ENCODE data around the gene ELMO1. TPM values are rescaled to one million over a fixed set of nuclear protein-coding genes. Genes with fewer than 3 reads are reported as not detected.

The ELMO1 gene
- total and polyA plus RNA-seq, 10 of the 15 experiments (the other 5 are each of a cell fraction or from before 2014, with no cell fraction given), result 22.6 to 85.9 (median 56.6) TPM

- TF ChIP-seq TCF7 (IDR thresholded peaks at IDR 0.05; ENCODE audit: borderline replicate concordance) (no peak), SREBF2 (IDR thresholded peaks at IDR 0.05; ENCODE audit: low read length) (no peak), IKZF2 (IDR thresholded peaks at IDR 0.05) (no peak), BCL11A (IDR thresholded peaks at IDR 0.05; ENCODE audit: low read depth, low read length) (no peak), ESRRA (IDR thresholded peaks at IDR 0.05; ENCODE audit: low read length) (no peak), NRF1 (conservative IDR thresholded peaks at IDR 0.05; ENCODE audit: low read depth, low read length) (no peak), NFIC (IDR thresholded peaks at IDR 0.05; ENCODE audit: low read depth, low read length) (peak; percentile 31; the same call in 1 of the 2 replicates), ZNF24 (IDR thresholded peaks at IDR 0.05) (no peak), JUNB (IDR thresholded peaks at IDR 0.05) (no peak), RELA (IDR thresholded peaks at IDR 0.05; ENCODE audit: borderline replicate concordance, partially characterized antibody) (no peak), HCFC1 (IDR thresholded peaks at IDR 0.05; ENCODE audit: low read length) (no peak), BHLHE40 (IDR thresholded peaks at IDR 0.05; ENCODE audit: borderline replicate concordance in 1 of 2, low read depth in 2 of 2, low read length in 1 of 2) (no peak)
- TF ChIP-seq, protein P1, sequence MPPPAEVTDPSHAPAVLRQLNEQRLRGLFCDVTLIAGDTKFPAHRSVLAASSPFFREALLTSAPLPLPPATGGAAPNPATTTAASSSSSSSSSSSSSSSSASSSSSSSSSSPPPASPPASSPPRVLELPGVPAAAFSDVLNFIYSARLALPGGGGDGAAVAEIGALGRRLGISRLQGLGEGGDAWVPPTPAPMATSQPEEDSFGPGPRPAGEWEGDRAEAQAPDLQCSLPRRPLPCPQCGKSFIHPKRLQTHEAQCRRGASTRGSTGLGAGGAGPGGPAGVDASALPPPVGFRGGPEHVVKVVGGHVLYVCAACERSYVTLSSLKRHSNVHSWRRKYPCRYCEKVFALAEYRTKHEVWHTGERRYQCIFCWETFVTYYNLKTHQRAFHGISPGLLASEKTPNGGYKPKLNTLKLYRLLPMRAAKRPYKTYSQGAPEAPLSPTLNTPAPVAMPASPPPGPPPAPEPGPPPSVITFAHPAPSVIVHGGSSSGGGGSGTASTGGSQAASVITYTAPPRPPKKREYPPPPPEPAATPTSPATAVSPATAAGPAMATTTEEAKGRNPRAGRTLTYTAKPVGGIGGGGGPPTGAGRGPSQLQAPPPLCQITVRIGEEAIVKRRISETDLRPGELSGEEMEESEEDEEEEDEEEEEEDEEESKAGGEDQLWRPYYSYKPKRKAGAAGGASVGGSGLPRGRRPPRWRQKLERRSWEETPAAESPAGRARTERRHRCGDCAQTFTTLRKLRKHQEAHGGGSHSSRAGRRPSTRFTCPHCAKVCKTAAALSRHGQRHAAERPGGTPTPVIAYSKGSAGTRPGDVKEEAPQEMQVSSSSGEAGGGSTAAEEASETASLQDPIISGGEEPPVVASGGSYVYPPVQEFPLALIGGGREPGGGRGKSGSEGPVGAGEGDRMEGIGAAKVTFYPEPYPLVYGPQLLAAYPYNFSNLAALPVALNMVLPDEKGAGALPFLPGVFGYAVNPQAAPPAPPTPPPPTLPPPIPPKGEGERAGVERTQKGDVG (CRISPR knock-in tag; IDR thresholded peaks at IDR 0.05), result no peak
Measured at GRCh38 chr7:36960105-36960504, 488.6 kb downstream of the ELMO1 start (continued).

All from GM12878 (cell line).